Activated CD8-positive, alpha-beta memory T cell treated with anti-CD3 and anti-CD28 coated beads, Interleukin-2, amount 10 ng/mL, durations not matched to agents 7 days and 5 days (primary cell): ENCODE data around the gene RAD18. TPM values are rescaled to one million over a fixed set of nuclear protein-coding genes. Genes with fewer than 3 reads are reported as not detected.

Experiments
- ATAC-seq: fragments of 150-1000 bp; cut with Tn5 transposase; one replicate; pipeline ENCODE4 v1.10.0; 2021; ENCODE audit warnings: moderate library complexity
- CTCF ChIA-PET: fragments of 350-600 bp; sonication (Branson Sonifier 250); formaldehyde crosslinking; loops from one replicate; lab custom pipeline; 2021; ENCODE audit warnings: antibody characterized with exemption; lab: Charles Lee
- DNase-seq: peaks from one replicate; pipeline ENCODE4 v3.0.0-alpha.2; 2020
- H3K27ac Mint-ChIP-seq: one replicate; pipeline ENCODE4 v1.8.0; 2021; ENCODE audit warnings: mild to moderate bottlenecking, mixed read lengths
- H3K27me3 Mint-ChIP-seq: one replicate; pipeline ENCODE4 v1.8.0; 2021; ENCODE audit warnings: mixed read lengths
- H3K36me3 Mint-ChIP-seq: one replicate; pipeline ENCODE4 v1.8.0; 2021; ENCODE audit warnings: mild to moderate bottlenecking, mixed read lengths
- H3K4me1 Mint-ChIP-seq: one replicate; pipeline ENCODE4 v1.8.0; 2021; ENCODE audit warnings: mixed read lengths
- H3K4me3 Mint-ChIP-seq: one replicate; pipeline ENCODE4 v1.8.0; 2021; ENCODE audit warnings: mild to moderate bottlenecking, moderate library complexity, mixed read lengths
- H3K9me3 Mint-ChIP-seq: one replicate; pipeline ENCODE4 v1.8.0; 2022; ENCODE audit warnings: low read depth, mixed read lengths
- total RNA-seq, 2 experiments: library from RNA; stranded (reverse); gene quantifications; one replicate each; pipeline ENCODE4 v1.2.3, GENCODE V29; 2021

RAD18 gene
- total RNA-seq, 2 experiments from 2014 or later: 35.4 to 37.6 TPM

DNA sequence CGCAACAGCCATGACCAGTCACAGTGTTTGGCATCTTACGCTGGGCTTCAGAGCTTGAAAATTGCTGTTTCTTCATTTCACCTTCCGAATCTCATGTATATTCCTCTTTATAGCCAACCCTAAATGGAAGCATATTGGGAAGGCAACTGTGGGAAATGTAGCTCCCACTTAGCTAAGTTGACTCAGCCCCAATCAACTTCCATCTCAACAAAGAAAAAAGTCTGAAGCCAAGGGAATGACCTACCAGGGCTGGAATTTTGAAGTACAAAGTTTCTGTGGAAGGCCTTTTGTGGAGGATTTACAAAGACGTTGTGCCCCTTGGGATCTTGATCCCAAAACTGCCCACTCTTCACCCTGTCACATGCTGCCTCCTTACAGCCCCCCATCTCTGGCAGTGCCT lies 108.6 kb downstream of the RAD18 start:
- peaks cover 4% of the 10 kb centered on the region for H3K36me3 Mint-ChIP-seq
- CTCF ChIA-PET: no interaction called here
- H3K4me3 Mint-ChIP-seq: no peak overlapping the region
- H3K27me3 Mint-ChIP-seq: no peaks in the 10 kb centered on the region
- ATAC-seq (no peak), DNase-seq (no peak)
- H3K9me3 Mint-ChIP-seq: no peaks in the 10 kb centered on the region
- H3K27ac Mint-ChIP-seq: no peak overlapping the region
- H3K4me1 Mint-ChIP-seq: no peaks in the 10 kb centered on the region

GRCh38 chr3:8853081-8853480 lies 110.2 kb downstream of the RAD18 start:
- H3K4me3 Mint-ChIP-seq: no peak overlapping the region
- CTCF ChIA-PET: no interaction called here
- no peaks in the 10 kb centered on the region for H3K27me3 Mint-ChIP-seq
- ATAC-seq (no peak), DNase-seq (no peak)
- no peaks in the 10 kb centered on the region for H3K9me3 Mint-ChIP-seq
- peaks cover 1% of the 10 kb centered on the region for H3K36me3 Mint-ChIP-seq
- no peaks in the 10 kb centered on the region for H3K4me1 Mint-ChIP-seq
- H3K27ac Mint-ChIP-seq: no peak overlapping the region

DNA sequence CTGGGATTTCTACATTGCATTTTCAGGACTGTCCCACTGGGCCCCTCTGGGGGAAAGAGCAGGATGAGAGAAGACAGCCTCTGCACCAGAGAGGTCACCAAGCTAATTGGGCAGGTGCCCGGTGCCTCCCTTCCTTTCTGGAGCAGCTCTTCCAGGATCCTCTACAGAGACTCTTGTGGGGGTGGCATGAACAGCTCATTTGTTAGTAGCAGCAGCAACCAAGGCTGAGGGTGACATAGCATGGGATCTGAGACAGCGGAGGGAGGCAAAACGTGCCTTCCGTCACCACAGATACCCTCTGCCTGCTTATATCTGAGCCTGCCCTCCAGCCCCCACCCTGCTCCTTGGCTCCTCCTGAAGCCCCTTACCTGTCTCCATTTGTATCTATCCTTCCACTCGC lies 110.8 kb downstream of the RAD18 start:
- H3K27me3 Mint-ChIP-seq: no peaks in the 10 kb centered on the region
- CTCF ChIA-PET: no interaction called here
- no peak overlapping the region for H3K27ac Mint-ChIP-seq
- H3K4me1 Mint-ChIP-seq: no peaks in the 10 kb centered on the region
- no peaks in the 10 kb centered on the region for H3K9me3 Mint-ChIP-seq
- H3K36me3 Mint-ChIP-seq: peaks cover 1% of the 10 kb centered on the region
- ATAC-seq (no peak), DNase-seq (no peak)
- H3K4me3 Mint-ChIP-seq: no peak overlapping the region

DNA sequence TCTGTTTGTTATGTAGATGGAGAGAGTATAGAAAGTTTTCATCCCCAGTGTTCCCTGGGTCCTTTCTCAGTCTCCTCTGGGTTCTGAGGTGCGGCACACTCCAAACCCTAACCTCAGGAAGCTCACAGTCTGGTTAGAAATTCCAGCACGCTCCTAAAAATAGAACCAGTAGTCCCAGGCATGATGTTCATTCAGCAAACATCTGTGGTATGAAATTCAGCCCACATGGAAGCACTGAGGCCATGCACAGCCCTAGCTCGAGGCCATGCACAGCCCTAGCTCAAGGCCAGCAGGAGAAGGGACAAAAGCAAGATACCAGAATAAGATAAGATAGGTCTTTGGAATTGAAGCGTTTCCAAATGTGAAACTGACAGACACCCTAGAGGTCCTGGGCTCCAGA lies 111.6 kb downstream of the RAD18 start:
- Mint-ChIP-seq H3K27me3 (no peaks in the 10 kb centered on the region), H3K4me3 (no peak overlapping the region), H3K9me3 (no peaks in the 10 kb centered on the region), H3K4me1 (no peaks in the 10 kb centered on the region), H3K27ac (no peak overlapping the region), H3K36me3 (peaks cover 1% of the 10 kb centered on the region)
- CTCF ChIA-PET: no interaction called here
- no peak for ATAC-seq
- DNase-seq: no peak

DNA sequence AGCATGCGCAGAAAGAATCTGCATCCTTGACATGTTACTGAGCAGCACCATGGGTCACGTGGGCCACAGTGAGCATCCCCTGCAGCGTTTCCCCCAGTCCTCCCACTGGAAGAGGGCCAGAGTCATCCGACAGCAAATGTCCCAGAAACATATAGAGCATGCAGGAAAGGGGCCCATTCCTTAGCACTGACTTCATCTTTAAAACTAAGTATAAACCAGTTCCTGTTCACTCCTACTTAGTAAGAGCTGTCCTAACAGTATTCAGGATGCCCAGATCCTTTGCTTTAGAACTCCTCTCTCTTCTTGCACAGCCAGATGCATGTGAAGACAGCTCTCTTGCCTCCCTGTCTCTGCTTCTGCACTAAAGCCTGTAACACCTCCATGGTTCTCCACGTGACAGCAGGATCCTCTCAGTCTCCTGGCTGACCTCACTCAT lies 114.6 kb downstream of the RAD18 start:
- Mint-ChIP-seq H3K4me1 (no peaks in the 10 kb centered on the region), H3K9me3 (no peaks in the 10 kb centered on the region), H3K27me3 (no peaks in the 10 kb centered on the region), H3K27ac (no peak overlapping the region), H3K36me3 (no peaks in the 10 kb centered on the region), H3K4me3 (no peak overlapping the region)
- ATAC-seq: no peak
- DNase-seq: no peak
- CTCF ChIA-PET: no interaction called here

DNA sequence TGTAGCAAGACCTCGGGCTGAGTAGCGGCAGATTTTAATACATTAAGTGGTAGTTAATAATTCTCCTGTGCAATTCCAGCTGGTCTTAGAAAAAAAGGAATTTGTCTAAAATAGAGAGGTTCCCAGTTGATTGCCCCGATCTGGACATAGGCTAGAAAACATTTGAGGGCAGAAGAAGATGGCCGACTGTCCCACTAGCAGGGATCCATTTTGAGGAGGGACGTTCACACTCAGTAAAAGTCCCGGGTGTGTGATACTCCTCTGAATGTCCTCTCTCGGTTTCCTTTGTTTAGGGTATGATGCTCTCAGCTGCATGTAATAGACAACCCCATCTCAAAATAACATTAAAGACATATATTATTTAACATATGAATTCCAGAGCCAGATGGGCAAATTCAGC lies 116.0 kb downstream of the RAD18 start:
- CTCF ChIA-PET: no interaction called here
- Mint-ChIP-seq H3K27me3 (no peaks in the 10 kb centered on the region), H3K4me3 (no peak overlapping the region), H3K9me3 (no peaks in the 10 kb centered on the region), H3K27ac (no peak overlapping the region), H3K4me1 (no peaks in the 10 kb centered on the region), H3K36me3 (no peaks in the 10 kb centered on the region)
- ATAC-seq: no peak
- DNase-seq: no peak

DNA sequence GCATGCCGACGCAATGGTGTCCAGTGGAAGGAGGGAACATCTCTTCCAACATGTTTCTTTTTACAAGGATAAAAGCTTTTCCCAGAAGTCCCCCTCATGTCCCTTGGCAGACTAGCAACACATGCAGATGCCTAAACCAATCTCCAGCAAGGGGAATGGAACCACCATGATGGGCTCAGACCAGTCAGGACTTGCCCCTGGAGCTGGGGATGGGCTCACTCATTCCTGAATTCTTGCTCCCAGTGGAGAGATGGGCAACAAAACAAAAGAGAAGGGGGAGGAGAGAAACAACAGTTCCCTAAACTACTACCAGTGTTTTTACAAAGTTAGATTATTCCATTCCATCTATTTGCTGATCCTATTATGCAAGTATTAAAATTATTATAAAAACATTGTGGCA lies 117.1 kb downstream of the RAD18 start:
- CTCF ChIA-PET: no interaction called here
- H3K27me3 Mint-ChIP-seq: no peaks in the 10 kb centered on the region
- H3K4me1 Mint-ChIP-seq: no peaks in the 10 kb centered on the region
- DNase-seq: no peak
- ATAC-seq: no peak
- no peaks in the 10 kb centered on the region for H3K9me3 Mint-ChIP-seq
- H3K4me3 Mint-ChIP-seq: no peak overlapping the region
- H3K36me3 Mint-ChIP-seq: no peaks in the 10 kb centered on the region
- H3K27ac Mint-ChIP-seq: no peak overlapping the region

DNA sequence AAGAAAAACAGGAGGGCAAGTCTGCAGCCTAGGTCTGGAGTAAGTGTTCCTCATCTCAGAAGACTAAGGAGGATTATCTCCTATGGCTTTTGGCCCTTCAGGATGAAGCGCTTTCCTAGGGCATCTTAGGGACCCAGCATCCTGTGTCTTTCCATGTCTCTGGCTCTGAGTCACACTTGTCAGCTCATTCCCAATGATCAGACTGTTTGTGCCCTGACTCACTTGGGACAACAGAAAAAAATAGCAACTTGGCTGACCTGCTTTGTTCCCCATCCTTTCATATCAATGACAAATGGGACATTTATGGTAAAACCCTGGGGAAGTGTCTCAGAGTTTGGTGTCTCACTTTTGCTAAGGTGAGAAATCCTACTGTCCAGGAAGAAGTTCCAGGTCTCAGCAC lies 117.6 kb downstream of the RAD18 start:
- ATAC-seq (no peak), DNase-seq (no peak)
- CTCF ChIA-PET: no interaction called here
- Mint-ChIP-seq H3K9me3 (no peaks in the 10 kb centered on the region), H3K36me3 (no peaks in the 10 kb centered on the region), H3K4me3 (no peak overlapping the region), H3K27me3 (no peaks in the 10 kb centered on the region), H3K4me1 (no peaks in the 10 kb centered on the region), H3K27ac (no peak overlapping the region)

DNA sequence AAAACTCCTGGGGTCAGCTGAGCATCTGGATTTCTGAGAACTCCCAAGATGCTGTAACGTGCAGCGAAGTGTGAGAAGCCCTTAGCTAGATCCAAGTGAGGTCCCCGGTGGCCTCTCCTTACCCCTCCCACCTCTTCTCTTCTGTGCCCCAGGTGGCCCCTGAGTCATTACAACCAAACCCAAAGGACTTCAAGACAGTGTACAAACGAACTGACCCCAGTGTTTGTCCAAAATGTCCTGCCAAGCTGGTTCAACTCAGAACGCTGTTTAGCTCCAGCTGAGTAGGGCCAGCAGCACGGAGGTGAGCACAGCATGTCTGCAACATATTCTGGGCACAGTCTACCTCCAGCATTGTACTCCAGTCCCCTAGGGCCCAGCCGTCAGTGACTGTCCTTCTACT lies 119.9 kb downstream of the RAD18 start:
- Mint-ChIP-seq H3K27me3 (no peaks in the 10 kb centered on the region), H3K4me3 (no peak overlapping the region), H3K9me3 (no peaks in the 10 kb centered on the region), H3K4me1 (no peaks in the 10 kb centered on the region), H3K27ac (no peak overlapping the region), H3K36me3 (no peaks in the 10 kb centered on the region)
- ATAC-seq: no peak
- CTCF ChIA-PET: no interaction called here
- DNase-seq: no peak

DNA sequence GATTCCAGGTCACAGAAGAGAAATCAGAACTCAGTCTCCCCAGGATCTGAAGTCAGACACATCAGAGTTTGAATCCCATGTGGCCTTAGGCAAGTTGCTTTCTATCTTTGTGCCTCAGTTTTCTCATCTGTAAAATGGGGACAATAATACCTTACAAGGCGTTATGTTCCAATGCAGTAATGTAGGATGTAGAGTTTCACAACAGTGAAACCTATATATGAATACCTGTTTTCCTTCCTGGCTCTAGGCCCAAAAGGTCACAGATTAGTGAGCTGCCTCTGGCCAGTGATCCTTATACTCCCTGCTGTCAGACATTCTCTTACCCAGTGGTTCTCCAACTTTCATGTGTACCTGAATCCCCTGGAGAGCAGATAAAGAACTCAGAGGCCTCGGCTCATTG lies 121.0 kb downstream of the RAD18 start:
- H3K27ac Mint-ChIP-seq: no peak overlapping the region

GRCh38 chr3:8841472-8841871 lies 121.8 kb downstream of the RAD18 start:
- ATAC-seq (no peak), DNase-seq (no peak)
- Mint-ChIP-seq H3K36me3 (no peaks in the 10 kb centered on the region), H3K4me1 (no peaks in the 10 kb centered on the region), H3K27me3 (no peaks in the 10 kb centered on the region), H3K9me3 (no peaks in the 10 kb centered on the region), H3K27ac (no peak overlapping the region), H3K4me3 (no peak overlapping the region)
- CTCF ChIA-PET: no interaction called here

More for the DNA sequence above, 121.0 kb downstream of the RAD18 start:
- CTCF ChIA-PET: no interaction called here
- H3K4me1 Mint-ChIP-seq: no peaks in the 10 kb centered on the region
- ATAC-seq (no peak), DNase-seq (no peak)
- H3K36me3 Mint-ChIP-seq: no peaks in the 10 kb centered on the region
- H3K4me3 Mint-ChIP-seq: no peak overlapping the region
- H3K9me3 Mint-ChIP-seq: no peaks in the 10 kb centered on the region
- H3K27me3 Mint-ChIP-seq: no peaks in the 10 kb centered on the region

DNA sequence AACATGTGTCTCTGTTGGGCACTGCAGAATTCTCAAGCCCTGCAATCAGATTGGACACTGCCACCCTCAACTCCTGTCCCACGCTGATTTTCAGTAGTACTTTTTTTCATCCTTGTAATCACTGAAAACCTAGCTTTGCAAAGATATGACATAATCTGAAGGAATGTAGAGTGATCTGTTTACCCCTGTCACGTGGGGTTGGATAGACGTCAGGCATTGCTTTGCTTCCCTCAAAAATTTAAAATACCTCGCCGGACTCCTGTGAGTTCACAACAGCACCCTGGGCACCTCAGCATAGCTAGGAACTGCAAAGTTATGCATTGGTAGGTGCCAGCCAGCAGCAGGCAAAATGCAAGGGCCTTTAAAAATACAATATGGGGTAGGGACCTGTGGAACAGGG lies 122.7 kb downstream of the RAD18 start:
- DNase-seq (no peak), ATAC-seq (no peak)
- Mint-ChIP-seq H3K4me3 (no peak overlapping the region), H3K27ac (no peak overlapping the region), H3K36me3 (no peaks in the 10 kb centered on the region), H3K27me3 (no peaks in the 10 kb centered on the region), H3K9me3 (no peaks in the 10 kb centered on the region), H3K4me1 (no peaks in the 10 kb centered on the region)
- CTCF ChIA-PET: no interaction called here

- ATAC-seq (no peak), DNase-seq (no peak)
- Mint-ChIP-seq H3K4me3 (no peak overlapping the region), H3K27ac (no peak overlapping the region), H3K36me3 (no peaks in the 10 kb centered on the region), H3K4me1 (no peaks in the 10 kb centered on the region), H3K9me3 (no peaks in the 10 kb centered on the region), H3K27me3 (no peaks in the 10 kb centered on the region)
- CTCF ChIA-PET: interaction anchor here (0.7 kb wide), 1 partner anchor 60 kb away, joined by 4 read pairs; no protein-coding TSS in a partner anchor
Measured at GRCh38 chr3:8839607-8840325, 123.5 kb downstream of the RAD18 start.

DNA sequence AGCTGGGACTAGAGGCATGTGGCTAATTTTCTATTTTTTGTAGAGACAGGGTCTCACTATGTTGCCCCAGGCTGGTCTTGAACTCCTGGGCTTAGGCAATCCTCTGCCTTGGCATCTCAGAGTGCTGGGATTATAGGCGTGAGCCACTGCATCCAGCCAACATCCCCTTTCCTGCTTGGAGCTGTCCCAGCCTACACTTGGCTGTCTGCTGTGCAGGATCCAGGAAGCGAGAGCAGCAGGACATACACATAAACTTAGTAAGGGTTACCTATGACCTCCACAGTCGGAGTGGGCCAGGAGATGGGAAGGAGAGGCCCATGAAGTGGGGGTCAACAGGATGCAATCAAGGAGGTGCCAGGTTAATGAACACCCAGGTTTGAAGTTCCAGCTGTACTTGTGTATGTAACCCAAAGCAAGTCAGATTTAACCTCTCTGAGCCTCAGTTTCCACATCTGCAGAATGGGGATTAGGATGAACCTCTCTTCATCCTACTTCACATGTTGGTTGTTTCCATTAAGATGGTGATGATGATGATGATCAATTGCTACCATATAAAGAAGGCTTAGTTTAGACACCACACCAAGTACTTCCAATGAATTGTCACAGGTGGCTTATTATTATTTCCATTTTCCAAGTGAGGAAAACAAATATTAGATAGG lies 124.4 kb downstream of the RAD18 start:
- CTCF ChIA-PET: no interaction called here
- ATAC-seq: no peak
- Mint-ChIP-seq H3K27me3 (no peaks in the 10 kb centered on the region), H3K4me3 (no peak overlapping the region), H3K27ac (no peak overlapping the region), H3K9me3 (no peaks in the 10 kb centered on the region), H3K36me3 (no peaks in the 10 kb centered on the region), H3K4me1 (no peaks in the 10 kb centered on the region)
- DNase-seq: no peak
